Urothelium cell line (cell line): ENCODE data around the gene PEBP1.

Experiments
- DNase-seq: peaks from one replicate; pipeline ENCODE4 v3.0.0; 2011; ENCODE audit warnings: low spot score, mixed read lengths
- FAIRE-seq: peaks from 2 replicates; lab custom pipeline; 2011; peaks lifted over from hg19 to GRCh38; lab: Jason Lieb, UNC

Gene PEBP1

DNA sequence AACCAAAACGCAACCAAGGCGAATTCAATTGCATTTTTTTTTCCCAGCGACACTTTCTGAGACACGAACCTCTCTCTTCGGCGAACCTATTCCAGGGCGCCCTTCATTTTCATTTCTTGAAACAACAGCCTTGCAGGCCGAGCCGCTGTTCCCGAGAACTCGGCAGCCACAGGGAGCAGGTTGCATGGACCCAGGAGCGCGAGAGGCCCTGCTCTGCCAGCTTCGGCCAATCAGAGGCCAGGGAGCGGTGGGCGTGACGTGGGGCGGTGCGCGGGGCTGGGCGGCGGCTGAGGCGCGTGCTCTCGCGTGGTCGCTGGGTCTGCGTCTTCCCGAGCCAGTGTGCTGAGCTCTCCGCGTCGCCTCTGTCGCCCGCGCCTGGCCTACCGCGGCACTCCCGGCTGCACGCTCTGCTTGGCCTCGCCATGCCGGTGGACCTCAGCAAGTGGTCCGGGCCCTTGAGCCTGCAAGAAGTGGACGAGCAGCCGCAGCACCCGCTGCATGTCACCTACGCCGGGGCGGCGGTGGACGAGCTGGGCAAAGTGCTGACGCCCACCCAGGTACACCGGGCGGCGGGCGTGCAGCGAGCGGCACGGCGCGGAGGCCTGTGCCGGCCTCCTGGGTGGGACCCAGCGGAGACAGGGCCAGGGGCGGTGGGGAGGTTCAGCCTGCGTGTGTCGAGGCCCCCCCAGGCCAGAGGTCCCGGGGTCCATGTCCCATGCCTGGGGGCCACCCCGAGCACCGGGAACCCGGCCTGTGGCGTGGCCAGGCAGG lies at the start of gene PEBP1:
Gene PEBP1, plus strand, starts transcription at position 337 of the 771 bp plus-strand sequence. Its CDS starts 86 bp downstream, at position 423.
- DNase-seq (peak; percentile 97), FAIRE-seq (peak; percentile 75)

DNA sequence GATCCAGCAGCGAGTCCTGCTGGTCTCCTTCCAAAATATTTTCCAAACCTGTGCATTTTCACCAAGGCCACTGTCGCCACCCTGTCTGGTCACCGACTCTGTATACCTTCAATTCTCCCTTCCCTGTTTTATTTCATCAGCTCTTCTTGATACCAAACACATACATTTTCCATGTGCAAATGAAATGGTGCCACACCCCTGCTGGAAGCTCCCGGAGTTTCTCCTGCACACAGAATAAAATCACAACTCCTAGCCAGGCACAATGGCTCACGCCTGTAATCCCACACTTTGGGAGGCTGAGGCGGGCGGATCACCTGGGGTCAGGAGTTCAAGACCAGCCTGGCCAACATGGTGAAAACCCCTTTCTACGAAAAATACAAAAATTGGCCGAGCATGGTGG lies 46.1 kb upstream of the PEBP1 start:
- DNase-seq (no peak), FAIRE-seq (no peak)

DNA sequence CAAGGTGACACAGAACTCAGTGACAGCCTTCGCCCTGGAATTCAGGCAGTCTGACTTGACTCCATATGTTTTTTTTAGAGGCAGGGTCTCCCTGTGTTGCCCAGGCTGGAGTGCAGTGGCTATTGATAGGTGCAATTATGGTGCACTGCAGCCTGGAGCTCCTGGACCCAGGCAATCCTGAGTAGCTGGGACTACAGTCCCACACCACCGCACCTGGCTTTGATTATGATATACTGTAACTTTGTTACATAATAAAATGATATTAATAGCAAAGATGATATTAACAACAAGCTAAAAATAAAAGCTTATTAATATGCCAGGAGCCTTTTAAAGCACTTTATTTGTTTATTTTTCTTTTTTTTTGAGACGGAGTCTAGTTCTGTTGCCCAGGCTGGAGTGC lies 41.9 kb upstream of the PEBP1 start:
- FAIRE-seq (no peak), DNase-seq (no peak)

DNA sequence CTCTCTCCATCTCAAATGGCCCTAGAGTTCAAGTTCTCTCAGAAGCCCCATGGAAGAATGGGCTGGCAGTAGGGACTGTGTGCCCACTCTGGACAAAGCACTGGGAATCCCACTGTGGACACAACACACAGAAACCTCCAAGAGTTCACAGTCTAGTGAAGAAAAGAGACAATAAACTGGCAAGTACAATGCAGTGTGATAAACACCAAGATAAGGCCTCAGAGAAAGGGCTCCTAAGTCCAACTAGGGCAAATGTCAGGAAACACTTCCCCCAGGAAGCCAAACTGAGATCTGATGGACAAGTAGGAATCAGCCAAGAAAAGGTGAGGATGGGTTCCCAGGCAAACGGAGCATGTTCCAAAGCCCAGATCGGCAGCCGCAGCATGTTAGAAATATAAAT lies 37.5 kb upstream of the PEBP1 start:
- DNase-seq (no peak), FAIRE-seq (no peak)

DNA sequence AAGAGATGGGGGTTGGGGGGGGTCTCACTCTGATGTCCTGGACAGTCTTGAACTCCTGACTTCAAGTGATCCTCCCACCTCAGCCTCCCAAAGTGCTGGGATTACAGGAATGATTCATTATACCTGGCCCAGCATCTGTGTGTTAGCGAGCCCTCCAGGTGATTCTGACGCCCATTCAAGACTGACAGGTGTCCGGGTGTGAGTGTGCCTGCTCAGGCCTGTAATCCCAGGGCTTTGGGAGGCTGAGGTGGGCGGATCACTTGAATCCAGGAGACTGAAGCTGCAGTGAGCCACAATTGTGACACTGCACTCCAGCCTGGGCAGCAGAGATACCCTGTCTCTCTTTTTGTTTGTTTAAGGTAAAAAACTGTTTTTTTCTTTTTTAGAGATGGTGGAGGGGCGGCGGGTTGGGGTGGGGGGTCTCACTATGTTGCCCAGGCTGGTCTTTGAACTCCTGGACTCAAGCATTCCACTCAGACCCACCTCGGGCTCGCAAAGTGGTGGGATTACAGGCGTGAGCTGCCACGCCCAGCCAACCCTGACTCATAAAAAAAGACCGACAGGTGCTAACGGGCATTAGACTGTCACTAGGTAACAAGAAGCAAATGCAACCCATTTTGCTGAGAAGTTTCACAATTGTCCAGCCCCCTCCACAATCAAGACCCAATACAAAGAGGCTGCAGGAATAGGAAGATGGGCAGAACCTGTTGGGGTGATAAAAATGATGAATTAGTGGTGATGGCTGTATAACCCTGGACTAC lies 36.8 kb upstream of the PEBP1 start:
- FAIRE-seq (no peak), DNase-seq (no peak)

DNA sequence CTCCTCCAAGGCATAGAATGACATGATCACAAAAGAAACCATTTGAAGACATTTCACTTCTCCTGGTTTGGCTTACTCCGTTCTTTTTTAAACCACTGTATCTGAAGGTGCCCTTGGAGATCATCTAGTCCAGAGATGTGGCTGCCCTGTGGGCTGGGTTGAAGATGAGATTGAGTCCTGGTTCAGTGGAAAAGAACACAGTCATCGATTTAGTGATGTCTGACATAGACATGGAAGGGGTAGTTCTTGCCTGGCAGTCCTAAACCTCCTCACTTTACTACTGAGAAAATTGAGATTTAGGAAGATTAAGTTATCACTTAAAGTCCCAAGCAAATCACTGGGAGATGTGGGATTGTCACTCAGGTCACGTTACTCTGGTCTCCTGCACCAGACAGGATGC lies 34.9 kb upstream of the PEBP1 start:
- no peak for FAIRE-seq

DNA sequence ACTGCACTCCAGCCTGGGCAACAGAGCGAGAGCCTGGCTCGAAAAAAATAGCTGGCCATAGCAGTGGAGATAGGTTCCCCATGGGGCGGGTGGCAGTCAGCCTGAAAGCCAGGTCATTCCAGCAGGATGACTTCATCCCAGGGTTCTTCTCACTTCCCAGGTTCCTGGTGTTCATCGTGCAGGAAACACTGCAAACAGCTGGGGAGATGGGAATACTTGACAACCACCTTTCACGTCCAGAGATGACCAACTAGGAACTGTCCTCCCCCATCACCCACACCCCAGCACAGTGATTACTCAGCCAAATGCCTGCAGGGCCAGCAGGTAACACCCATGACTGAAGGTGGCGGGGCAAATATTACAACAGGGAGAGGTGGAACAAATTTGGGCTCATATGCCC lies 33.9 kb upstream of the PEBP1 start:
- FAIRE-seq (no peak), DNase-seq (peak; percentile 50)

More for the DNA sequence above, 34.9 kb upstream of the PEBP1 start:
- no peak for DNase-seq

DNA sequence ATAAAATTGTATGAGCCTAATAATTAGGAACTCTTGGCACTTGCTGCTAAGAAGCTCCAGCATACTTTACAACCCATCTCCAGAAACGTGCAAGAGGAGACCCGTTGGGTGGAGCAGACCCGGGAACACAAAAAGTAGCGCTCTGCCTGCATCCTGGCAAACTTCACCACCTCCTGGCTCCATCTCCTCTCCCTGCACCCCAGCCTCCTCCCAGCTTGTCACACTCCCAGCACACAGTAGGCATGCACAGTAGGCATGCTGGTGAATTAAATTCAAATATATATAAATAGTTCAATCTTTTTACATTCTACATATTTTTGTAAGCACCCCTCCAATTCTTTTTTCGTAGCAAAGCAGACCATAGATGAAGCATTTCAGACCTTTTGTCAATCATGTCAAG lies 33.3 kb upstream of the PEBP1 start:
- no peak for FAIRE-seq

DNA sequence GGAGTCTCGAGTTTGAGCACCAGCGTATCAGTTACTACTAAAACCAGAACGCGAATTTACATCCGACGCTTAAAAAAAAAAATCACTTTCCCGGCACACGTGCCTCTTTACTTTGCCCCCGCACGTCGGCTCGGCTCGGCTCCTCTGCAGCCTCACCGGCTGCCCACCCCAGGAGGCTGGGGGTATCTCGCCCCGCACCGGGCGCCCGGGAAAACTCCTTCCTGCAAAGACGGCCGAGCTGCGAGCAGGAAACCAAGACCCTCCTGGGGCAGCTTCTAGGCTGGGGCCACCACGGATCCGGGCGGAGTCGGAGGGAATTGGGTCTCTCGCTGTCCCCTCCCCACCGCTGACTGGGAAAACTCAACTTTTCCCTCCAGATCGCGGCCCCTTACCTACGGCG lies 32.7 kb upstream of the PEBP1 start:
- DNase-seq (no peak), FAIRE-seq (no peak)

More for the DNA sequence above, 33.3 kb upstream of the PEBP1 start:
- DNase-seq = no peak

DNA sequence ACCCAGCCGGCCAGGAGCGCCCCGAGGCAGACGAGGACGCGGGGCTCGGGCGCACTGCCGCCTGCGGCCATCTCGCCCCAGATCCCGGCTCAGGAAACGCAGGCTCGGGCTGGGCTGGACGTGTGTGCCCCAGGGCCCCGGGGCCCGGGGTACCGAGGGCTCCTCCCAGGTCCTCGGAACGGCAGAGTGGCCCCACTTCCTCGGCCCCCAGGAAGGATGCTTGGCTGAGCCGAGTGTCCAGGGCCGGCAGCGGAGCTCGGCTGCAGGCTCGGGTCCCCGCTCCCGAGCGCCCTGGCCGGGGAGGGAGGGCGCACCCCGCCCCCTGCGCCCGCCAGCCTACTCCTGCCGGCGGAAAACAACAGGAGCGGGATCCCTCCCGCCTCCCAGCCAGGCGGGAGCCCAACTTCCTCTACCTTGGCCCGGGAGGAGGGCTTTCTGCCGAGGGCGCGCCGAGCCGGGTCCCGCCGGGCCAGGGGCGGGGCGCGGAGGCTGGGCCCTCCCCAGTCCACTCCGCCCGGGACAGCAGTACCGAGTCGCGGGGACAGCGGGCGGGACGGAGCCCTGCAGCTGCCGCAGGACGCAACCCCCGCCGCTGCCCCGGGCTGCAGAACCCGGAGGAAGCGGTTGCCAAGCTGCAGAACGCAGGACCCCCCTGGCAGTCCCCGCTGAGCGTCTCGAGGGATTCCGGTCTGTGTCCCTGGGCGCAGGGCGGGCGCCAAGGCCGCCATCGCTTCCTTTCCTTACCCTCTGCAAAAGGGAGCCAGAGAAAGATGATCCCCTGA lies 32.1 kb upstream of the PEBP1 start, which contains the start of gene VSIG10:
Gene VSIG10, minus strand, starts transcription at position 411 of the 782 bp plus-strand sequence. Its CDS starts 340 bp downstream, at position 71.
- DNase-seq = peak; percentile 90
- FAIRE-seq = no peak

DNA sequence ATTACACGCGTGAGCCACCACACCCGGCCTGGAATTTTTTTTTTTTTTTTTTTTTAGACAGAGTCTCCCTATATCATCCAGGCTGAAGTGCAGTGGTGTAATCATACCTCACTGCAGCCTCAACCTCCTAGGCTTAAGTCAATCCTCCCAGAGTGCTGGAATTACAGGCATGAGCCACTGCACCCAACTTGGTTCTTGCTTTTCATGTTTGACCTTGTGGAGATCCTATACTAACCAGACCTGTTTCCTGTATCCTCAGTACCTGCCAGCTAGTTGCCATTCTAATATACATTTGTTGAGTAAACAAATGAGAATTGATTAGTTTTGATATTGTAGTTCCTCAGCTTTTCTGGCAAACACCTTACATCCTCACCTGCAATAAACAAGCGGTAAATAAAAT lies 28.9 kb upstream of the PEBP1 start:
- DNase-seq (no peak), FAIRE-seq (no peak)

DNA sequence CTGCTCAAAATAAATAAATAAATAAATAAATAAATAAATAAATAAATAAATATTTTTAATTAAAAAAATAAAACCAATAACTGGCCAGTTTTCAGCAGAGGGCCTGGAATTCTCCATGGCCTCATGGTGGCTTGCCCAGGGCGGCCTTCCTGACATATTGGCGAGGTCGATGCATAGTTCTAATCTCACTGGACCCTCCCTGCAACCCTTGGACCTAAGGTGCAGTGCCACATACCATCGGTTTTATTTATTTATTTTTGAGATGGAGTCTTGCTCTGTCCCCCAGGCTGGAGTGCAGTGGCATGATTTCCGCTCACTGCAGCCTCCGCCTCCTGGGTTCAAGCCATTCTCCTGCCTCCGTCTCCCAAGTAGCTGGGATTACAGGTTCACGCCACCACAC lies 28.2 kb upstream of the PEBP1 start:
- FAIRE-seq (no peak), DNase-seq (no peak)

DNA sequence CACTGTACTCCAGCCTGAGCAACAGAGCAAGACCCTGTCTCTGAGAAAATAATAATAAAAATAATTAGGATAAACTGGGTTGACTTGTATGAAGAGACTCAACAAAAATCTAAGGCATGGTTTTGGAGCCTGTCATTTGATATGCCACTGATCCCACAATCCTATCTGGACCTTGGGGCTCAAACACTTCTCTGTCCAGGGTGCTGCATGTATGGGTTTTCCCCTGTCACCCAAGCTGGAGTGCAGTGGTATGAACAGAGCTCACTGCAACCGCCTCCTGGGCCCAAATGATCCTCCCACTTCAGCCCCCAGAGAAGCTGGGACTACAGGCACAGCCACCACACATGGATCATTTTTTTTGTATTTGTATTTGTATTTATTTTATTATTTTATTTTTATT lies 26.8 kb upstream of the PEBP1 start:
- DNase-seq = no peak
- no peak for FAIRE-seq

DNA sequence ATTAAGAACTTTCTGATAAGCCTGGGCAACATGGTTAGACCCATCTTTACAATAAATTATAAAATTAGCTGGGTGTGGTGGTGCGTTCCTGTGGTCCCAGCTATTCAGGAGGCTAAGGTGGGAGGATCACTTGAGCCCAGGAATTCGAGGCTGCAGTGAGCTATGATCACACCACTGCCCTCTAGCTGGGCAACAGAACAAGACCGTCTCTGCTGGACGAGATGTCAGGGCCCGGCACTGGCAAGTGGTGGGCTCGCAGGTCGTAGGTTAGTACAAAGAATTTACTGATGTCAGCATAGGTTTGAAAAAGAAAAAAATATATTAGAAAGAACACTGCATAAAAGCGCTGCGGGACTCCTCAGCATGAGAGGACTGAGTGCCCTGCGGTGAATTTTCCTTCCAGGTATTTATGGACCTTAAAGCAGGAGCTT lies 16.5 kb upstream of the PEBP1 start:
- FAIRE-seq (no peak), DNase-seq (no peak)

DNA sequence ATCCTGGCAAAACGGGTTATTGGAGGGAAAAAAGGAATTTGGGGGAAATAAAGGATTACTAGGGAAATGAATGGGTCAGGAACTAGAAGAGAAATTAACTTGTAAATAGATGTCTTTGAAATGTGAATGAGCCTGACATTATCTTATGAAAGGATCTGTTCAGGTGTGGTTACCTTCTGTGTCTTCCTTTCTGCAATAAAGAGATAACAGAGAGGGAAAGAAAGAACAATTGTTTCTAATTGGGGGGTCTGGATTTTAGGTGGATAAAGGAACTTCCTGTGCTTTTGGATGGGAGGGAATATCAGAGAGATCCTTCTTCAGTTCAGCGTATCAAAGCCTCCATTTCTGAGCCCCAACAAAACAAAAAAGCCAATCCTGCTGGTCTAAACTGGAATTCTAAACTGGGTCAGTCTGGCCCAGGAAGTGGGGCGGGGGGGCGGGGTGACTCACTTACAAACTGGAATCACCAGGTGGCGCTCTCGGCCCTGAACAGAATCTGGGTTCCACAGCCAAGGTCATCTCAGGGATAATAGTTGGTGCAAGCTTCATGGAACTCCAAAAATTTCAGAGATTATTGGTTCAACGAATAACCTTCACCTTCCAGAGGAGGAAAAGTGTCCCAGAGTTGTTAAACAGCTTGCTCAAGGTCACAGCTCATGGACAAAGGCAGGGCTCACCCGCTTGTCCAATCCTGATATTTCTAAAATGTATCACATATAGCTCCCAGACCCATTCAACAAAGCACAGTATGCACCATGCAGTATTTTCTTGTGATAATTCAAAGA lies 15.2 kb upstream of the PEBP1 start:
- FAIRE-seq (no peak), DNase-seq (peak; percentile 83)

DNA sequence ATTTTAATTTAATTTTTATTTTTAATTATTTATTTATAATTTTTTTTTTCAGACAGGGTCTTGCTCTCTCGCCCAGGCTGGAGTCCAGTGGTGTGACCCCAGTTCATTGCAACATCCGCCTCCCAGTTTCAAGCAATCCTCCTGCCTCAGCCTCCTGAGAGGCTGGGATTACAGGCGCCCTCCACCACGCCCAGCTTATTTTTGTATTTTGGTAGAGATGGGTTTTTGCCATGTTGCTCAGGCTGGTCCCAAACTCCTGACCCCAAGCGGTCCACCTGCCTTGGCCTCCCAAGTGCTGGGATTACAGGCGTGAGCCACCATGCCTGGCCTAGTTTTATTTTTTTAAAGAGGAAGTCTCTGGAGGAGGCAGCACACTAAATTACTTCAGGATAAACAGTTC lies 13.7 kb upstream of the PEBP1 start:
- DNase-seq (no peak), FAIRE-seq (no peak)

DNA sequence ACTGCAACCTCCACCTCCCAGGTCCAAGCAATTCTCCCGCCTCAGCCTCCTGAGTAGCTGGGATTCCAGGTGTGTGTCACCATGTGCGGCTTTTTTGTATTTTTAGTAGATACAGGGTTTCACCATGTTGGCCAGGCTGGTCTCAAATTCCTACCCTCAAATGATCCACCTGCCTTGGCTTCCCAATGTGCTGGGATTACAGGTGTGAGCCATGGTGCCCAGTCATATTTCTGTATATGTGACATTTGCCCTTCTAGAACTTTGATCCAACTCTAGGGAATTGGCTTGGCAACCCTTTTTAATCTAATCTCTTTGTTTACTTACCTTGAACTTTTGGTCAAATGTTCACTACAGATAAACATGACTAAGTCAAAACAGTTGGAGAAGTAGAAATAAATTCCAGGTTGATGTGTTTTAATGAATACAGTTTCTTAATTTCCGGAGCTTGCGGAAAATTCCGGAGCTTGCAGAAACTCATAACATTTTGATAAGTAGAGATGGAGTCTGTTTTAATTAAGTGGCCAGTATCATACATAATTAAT lies 11.5 kb upstream of the PEBP1 start:
- FAIRE-seq (no peak), DNase-seq (no peak)

DNA sequence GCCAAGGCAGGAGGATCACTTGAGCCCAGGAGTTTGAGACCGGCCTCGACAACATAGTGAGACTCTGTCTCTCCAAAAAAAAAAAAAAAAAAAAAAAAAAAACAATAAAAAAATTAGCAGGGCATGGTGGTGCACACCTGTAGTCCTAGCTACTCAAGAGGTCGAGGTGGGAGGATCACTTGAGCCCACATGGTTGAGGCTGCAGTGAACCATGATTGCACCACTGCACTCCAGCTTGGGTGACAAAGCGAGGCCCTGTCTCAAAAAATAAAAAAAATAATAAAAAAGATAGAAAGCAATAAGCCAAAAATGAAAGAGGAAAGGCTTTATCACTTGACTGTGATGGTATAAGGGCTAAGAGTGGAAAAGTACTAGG lies 10.2 kb upstream of the PEBP1 start:
- DNase-seq (no peak), FAIRE-seq (no peak)

DNA sequence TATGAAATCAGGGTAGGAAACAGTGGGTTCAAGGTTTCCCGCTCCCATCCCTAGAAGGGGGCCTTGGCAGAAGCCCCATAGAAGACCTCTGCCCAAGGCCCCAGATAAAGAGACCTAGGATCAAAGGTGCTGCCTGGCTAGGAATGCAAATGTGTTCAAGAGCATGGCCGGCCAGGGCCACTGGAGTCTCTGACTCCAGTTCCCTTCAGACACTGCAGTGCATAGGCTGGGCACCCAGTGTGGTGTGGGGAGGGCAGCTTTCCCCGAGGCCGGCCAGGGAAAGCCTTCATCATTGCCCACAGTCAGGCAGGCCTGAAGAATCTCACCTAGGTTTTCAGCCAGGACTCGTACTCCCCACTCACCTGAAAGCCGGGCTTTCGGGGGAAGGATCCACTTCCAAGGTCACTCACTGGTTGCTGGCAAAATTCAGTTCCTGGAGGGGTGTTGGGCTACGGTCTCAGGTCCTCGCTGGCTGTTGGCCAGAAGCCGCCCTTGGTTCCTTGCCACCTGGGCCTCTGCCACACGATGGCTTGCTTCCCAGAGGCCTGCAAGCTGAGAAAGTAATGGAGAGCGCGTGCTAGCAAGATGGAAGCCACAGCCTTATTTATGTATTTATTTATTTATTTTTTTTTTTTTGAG lies 9.7 kb upstream of the PEBP1 start:
- FAIRE-seq = no peak
- no peak for DNase-seq

DNA sequence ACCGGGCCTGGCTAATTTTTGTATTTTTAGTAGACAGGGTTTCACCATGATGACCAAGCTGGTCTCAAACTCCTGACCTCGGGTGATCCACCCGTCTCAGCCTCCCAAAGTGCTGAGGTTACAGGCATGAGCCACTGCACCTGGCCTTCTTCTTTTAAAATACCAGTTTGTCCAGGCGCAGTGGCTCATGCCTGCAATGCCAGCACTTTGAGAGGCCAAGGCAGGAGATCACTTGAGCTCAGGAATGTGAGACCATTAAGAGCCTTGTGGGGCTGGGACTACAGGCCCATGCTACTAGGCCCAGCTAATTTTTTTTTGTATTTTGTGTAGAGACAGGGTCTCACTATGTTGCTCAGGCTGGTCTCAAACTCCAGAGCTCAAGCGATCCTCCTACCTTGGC lies 8.1 kb upstream of the PEBP1 start:
- FAIRE-seq (no peak), DNase-seq (no peak)
